H1 (cell line): ENCODE measurements around the gene PAX6.

ENCODE experiments used
- CEBPB ChIP-seq: IDR thresholded peaks from 2 replicates; pipeline ENCODE4 v1.6.1; 2012; ENCODE audit warnings: low read depth, low read length
- EP300 ChIP-seq, 2 experiments: IDR thresholded peaks; 1 replicate in 1 of 2; 2 replicates in 1 of 2; pipeline ENCODE4 v1.6.1; 2011 to 2012; ENCODE audit warnings: low read depth in 2 of 2, low read length in 2 of 2, mild to moderate bottlenecking in 2 of 2, borderline replicate concordance in 1 of 2, inconsistent platforms in 1 of 2, moderate library complexity in 1 of 2
- POLR2AphosphoS5 ChIP-seq: IDR thresholded peaks from 2 replicates; pipeline ENCODE4 v1.6.1; 2011; ENCODE audit warnings: low read depth, low read length
- TF ChIP-seq, protein P1 (sequence below), 3 experiments: IDR thresholded peaks; 1 replicate in 2 of 3; 2 replicates in 1 of 3; pipeline versions ENCODE4 v1.5.1 to v1.6.1; 2011; ENCODE audit warnings: low read length in 3 of 3, mild to moderate bottlenecking in 3 of 3, inconsistent platforms in 2 of 3, low read depth in 1 of 3, moderate library complexity in 1 of 3; ENCODE audit not compliant: insufficient read depth in 1 of 3; ENCODE audit errors: control extremely low read depth in 1 of 3

DNA sequence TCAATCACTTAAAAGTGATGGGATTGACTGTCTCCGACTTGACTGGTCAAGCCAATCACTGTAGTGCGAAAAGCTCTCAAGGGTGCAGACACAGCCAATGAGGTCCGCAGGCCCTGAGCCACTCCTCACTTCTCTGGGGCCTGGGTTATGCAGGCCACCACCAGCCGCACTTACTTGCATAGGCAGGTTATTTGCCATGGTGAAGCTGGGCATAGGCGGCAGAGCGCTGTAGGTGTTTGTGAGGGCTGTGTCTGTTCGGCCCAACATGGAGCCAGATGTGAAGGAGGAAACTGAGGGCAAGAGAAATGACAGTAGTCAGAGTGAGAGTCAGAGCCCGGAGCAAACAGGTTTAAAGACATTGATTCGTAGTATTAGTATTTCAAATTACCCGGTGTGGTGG lies 17.9 kb downstream of the PAX6 start:
- no peak for TF ChIP-seq POLR2AphosphoS5
- TF ChIP-seq, protein P1, sequence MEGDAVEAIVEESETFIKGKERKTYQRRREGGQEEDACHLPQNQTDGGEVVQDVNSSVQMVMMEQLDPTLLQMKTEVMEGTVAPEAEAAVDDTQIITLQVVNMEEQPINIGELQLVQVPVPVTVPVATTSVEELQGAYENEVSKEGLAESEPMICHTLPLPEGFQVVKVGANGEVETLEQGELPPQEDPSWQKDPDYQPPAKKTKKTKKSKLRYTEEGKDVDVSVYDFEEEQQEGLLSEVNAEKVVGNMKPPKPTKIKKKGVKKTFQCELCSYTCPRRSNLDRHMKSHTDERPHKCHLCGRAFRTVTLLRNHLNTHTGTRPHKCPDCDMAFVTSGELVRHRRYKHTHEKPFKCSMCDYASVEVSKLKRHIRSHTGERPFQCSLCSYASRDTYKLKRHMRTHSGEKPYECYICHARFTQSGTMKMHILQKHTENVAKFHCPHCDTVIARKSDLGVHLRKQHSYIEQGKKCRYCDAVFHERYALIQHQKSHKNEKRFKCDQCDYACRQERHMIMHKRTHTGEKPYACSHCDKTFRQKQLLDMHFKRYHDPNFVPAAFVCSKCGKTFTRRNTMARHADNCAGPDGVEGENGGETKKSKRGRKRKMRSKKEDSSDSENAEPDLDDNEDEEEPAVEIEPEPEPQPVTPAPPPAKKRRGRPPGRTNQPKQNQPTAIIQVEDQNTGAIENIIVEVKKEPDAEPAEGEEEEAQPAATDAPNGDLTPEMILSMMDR (IDR thresholded peaks at IDR 0.05; ENCODE audit: control extremely low read depth in 1 of 3, insufficient read depth in 1 of 3, low read depth in 1 of 3, low read length in 3 of 3), result no peak
- no peak for TF ChIP-seq EP300 (IDR thresholded peaks at IDR 0.05; ENCODE audit: borderline replicate concordance in 1 of 2, low read depth in 2 of 2, low read length in 2 of 2)
- no peak for TF ChIP-seq CEBPB
